H1 (cell line): ENCODE measurements around the gene CAGE1.

Experiments used
- CHD1 ChIP-seq: IDR thresholded peaks from 2 replicates; pipeline ENCODE4 v1.6.1; 2012; ENCODE audit warnings: low read depth, low read length, improper control_type of control experiment
- CHD2 ChIP-seq: IDR thresholded peaks from 2 replicates; pipeline ENCODE4 v1.6.1; 2012; ENCODE audit warnings: low read length, improper control_type of control experiment
- CTCF ChIP-seq, 3 experiments: IDR thresholded peaks; 1 replicate in 2 of 3; 2 replicates in 1 of 3; pipeline versions ENCODE4 v1.5.1 to v1.6.1; 2011; ENCODE audit warnings: low read length in 3 of 3, mild to moderate bottlenecking in 3 of 3, inconsistent platforms in 2 of 3, low read depth in 1 of 3, moderate library complexity in 1 of 3; ENCODE audit not compliant: insufficient read depth in 1 of 3; ENCODE audit errors: control extremely low read depth in 1 of 3
- EZH2 ChIP-seq: fragments of 200-600 bp; sonication (generic); IDR thresholded peaks from 2 replicates; pipeline ENCODE4 v1.7.1; 2012; ENCODE audit warnings: low read depth, mild to moderate bottlenecking, moderate library complexity, low read length, inconsistent platforms; ENCODE audit not compliant: severe bottlenecking
- JUN ChIP-seq: IDR thresholded peaks from 2 replicates; pipeline ENCODE4 v1.6.1; 2011; ENCODE audit warnings: low read depth, mild to moderate bottlenecking, improper control_type of control experiment, low read length
- MAX ChIP-seq: IDR thresholded peaks from 2 replicates; pipeline ENCODE4 v1.6.1; 2012; ENCODE audit warnings: inconsistent platforms
- RFX5 ChIP-seq: IDR thresholded peaks from 2 replicates; pipeline ENCODE4 v1.6.1; 2011; ENCODE audit warnings: low read depth, low read length, improper control_type of control experiment, borderline replicate concordance
- SAP30 ChIP-seq: fragments of 300-600 bp; sonication (generic); IDR thresholded peaks from 2 replicates; pipeline ENCODE4 v1.7.1; 2012; ENCODE audit warnings: low read length, moderate library complexity, mild to moderate bottlenecking, inconsistent platforms; ENCODE audit not compliant: insufficient read depth, insufficient replicate concordance
- SIN3A ChIP-seq, 2 experiments: IDR thresholded peaks in 1 of 2; conservative IDR thresholded peaks in 1 of 2; 2 replicates each; pipeline ENCODE4 v1.6.1; 2011 to 2012; ENCODE audit warnings: low read length in 2 of 2, improper control_type of control experiment in 1 of 2, low read depth in 1 of 2, mild to moderate bottlenecking in 1 of 2
- TCF12 ChIP-seq: IDR thresholded peaks from 2 replicates; pipeline ENCODE4 v1.6.1; 2011; ENCODE audit warnings: low read depth, mild to moderate bottlenecking, low read length

- TF ChIP-seq EZH2 (no peak), SAP30 (no peak), SIN3A (conservative IDR thresholded peaks at IDR 0.05 in 1 of 2, IDR thresholded peaks at IDR 0.05 in 1 of 2; ENCODE audit: low read depth in 1 of 2, low read length in 2 of 2) (no peak), CHD1 (no peak), CTCF (IDR thresholded peaks at IDR 0.05; ENCODE audit: control extremely low read depth in 1 of 3, insufficient read depth in 1 of 3, low read depth in 1 of 3, low read length in 3 of 3) (no peak), MAX (no peak), RFX5 (no peak), JUN (no peak), TCF12 (no peak), CHD2 (no peak)
These were observed 54.0 kb downstream of the CAGE1 start for GRCh38 chr6:7335519-7335918.
